GM21619 (cell line): ENCODE data around the gene ADAMTSL2.

ENCODE experiments used
- ATAC-seq: cut with Tn5 transposase; IDR thresholded peaks from one replicate; pipeline ENCODE4 v1.9.1; 2021; ENCODE audit not compliant: unreplicated experiment

The ADAMTSL2 gene

GRCh38 chr9:133584559-133585476 is 50.3 kb downstream of the ADAMTSL2 start:
- ATAC-seq = no peak

DNA sequence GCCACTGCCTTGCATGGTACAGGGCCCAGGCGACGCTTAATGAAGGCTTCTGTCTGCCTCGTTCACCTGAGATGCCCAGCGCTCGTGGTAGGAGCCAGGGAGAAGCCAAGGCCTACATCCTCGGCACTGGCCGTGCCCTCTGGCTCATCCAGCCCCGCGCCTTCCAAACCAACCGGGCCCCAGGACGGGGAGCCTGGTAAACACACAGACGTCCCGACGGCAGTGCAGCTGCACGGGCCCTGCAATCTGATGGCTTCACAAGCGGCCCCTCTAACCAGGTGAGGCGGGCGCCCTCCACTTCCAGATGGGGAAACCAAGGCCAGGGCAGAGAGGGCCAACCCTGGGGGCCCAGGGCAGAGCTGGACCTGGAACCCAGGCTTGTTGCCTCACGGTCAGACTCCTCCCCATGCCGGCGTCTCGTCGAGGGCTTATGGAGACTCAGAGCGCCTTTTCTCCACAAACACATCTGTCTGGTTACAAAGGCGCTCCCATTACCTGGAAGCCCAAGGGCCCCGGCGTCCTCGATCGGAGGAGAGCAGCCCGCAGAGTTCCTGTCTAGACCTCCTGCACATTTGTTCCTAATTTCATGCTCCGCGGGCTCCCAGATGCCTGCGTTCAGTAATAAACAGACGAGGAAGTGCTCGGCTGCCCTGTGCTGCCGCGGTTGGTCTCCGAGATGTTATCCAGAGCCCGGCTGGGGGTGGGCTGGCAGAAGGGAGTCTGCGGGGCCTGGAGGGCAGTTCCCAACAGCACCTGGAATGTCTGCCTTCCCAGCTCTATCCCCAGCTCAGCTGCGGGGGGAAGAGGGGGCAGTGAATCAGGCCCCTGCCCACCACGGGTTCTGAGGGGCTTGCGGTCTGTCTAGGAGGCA is 51.2 kb downstream of the ADAMTSL2 start:
- no peak for ATAC-seq

- ATAC-seq = no peak
Measured at GRCh38 chr9:133587051-133587450, 52.5 kb downstream of the ADAMTSL2 start.

DNA sequence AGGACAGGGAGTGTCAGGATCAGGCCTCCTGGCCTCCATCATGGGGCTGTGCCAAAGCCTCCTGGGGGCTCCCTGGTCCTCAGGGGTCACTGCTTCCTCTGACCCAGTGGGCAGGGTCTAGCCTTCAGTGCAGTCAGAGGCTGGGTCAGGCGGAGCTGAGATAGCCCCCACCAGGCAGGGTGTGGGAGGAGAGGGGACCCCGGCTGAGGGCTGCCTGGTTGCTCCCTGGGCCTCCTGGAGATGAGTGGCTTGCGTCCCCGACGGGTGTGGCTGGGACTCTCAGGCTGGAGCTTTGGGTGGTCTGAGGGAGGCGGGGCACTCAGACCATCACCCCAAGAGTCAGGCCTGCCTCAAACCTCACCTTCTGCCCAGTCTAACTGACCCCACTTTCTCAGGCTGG is 53.0 kb downstream of the ADAMTSL2 start:
- ATAC-seq = no peak

GRCh38 chr9:133589454-133590227 is 55.1 kb downstream of the ADAMTSL2 start:
- ATAC-seq = no peak

DNA sequence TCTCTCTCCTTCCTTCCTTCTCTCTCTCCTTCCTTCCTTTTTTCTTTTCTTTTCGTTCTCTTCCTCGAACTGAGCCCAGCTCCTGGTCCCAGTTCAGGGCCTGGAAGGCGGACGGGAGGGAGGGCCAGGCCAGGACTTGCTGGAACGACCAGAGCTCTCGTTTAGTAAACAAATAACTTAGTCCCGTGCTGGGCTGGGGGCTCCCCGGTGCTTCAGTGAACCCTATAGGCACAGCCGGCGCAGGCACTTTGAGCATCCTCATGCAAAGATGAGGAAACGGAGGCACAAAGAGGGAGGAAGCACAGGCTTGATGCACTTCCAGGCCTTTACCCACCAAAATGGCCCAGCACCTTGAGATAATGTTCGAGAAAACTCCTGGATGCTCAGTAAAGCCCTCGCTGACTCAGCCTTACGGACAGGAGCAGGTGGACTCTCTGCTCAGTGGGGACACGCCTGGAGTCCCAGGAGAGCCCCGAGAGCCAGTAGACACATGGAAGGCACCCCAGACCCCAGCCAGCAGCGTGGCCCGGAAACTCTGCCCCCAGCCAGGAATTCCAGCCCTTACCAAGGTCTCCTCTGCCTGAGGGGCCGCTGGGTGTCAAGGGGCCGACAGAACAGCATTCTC is 55.8 kb downstream of the ADAMTSL2 start:
- no peak for ATAC-seq

- no peak for ATAC-seq
Measured at GRCh38 chr9:133591116-133591910, 56.8 kb downstream of the ADAMTSL2 start.

DNA sequence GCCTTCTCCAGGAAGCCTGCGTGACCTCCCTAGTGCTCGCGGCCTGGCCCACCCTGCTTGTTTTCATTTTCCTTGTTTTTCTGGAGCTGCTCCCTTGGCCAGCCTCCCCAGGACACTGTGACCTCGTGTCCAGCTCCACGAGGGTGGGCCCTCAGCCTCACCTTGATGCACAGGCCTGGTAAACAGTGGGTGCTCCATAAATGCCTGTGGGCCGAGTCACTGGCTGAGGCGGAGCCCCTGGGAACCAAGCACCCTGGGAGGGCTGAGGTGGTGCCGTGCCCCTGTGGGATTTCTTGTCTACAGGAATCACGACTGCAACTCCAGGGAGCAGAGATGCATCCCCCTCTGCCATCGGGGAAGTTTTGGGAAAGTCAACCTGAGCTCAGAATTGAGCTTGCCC is 57.5 kb downstream of the ADAMTSL2 start:
- ATAC-seq = no peak

DNA sequence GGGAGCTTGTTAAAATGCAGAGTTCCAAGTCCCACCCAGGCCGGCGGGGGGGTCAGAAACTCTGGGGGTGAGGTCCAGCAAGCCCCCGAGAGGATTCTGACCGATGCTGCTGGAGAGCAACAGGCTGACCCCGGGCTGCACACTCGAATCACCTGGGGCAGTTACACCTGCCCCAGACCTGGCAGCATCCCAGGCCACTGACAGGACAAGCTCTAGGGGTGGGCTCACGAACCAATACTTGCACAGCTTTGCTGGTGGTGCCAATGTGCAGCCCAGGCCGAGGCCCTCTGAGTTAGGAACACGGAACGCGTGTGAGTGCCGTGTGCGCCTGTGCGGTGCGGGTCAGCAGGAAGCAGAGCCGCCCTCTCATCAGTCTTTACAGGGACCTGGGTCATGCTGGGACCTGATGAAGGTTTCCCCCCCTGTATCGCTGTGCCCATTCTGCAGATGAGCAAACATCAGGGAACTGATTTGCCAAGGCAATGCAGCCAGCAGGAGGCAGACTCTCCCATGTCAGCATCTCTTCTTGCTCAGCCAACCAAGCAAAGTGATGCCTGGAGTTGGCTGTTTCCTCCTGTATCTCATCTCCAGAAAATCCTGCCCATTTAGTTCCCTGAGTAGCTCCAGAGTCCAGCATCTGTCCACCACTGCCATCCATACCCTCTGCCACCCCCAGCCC is 58.4 kb downstream of the ADAMTSL2 start:
- no peak for ATAC-seq

- ATAC-seq = no peak
Measured at GRCh38 chr9:133593587-133594253, 59.2 kb downstream of the ADAMTSL2 start.

- no peak for ATAC-seq
Measured at GRCh38 chr9:133594310-133594709, 59.8 kb downstream of the ADAMTSL2 start.

GRCh38 chr9:133595910-133596309 is 61.4 kb downstream of the ADAMTSL2 start:
- ATAC-seq = no peak

DNA sequence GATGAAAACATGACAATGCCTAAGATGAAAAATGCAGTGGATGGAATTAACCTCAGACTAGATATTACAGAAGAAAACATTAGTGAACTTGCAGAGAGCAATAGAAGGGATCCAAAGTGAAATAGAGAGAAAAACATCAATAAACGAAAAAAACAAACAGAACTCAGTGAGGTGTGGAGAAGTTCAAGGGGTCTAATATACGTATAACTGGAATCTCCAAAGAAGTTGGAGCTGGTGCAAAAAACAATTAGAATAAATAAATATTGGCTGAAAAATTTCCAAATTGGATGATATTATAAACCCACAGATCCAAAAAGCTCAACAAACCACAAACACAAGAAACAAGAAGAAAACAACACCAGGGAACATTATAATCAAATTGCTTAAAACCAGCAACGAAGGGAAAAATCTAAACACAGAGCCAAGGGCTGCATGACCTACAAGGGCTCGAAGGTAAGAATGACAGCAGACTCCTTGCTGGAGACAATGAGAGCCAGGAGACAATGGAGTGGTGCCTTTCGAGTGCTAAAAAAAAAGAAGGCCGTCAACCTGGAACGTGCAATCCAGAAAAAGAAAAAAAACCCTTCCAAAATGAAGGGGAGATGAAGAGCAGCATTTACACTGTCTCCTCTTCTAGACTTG is 62.9 kb downstream of the ADAMTSL2 start:
- no peak for ATAC-seq

GRCh38 chr9:133598978-133599377 is 64.5 kb downstream of the ADAMTSL2 start:
- no peak for ATAC-seq

- ATAC-seq = no peak
Measured at GRCh38 chr9:133599470-133600173, 65.1 kb downstream of the ADAMTSL2 start.

DNA sequence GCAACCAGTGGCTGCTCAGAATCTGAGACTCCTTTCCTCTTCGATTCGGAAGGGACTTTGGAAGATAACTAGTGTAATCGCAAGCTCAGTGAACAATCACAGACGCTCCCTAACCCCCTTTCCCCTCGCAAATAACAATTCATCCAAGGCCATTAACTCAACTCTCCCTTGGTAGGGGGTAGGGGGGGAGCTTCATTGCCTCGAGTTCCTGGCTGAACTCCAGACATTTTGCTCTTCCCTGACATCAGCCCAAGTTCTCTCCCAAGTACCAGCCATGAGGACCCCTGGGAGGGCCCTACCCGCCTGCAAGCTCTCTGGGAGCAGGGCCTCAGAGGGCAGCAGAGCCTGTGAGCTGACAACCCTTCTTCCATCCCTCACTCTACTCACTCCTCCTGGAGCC is 66.2 kb downstream of the ADAMTSL2 start:
- no peak for ATAC-seq

DNA sequence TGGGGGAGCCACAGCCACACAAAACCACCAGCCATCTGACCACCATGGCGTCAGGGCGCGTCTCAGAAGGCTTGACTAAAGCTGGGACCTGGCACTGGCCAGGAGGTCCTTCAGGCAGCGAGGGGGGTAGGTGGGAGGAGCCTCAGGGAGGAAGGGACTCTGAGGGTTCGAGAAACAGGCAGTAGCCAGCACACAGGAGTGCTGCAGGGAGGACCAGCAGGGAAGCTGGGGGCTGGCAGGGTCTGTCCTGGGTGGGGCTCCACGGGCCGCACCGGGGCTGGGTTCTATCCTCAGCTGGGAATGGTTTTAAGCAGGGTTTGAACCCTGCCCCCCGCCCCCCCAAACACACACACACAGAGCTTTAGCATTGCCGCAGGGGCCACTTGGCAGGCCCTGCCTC is 67.2 kb downstream of the ADAMTSL2 start:
- no peak for ATAC-seq

DNA sequence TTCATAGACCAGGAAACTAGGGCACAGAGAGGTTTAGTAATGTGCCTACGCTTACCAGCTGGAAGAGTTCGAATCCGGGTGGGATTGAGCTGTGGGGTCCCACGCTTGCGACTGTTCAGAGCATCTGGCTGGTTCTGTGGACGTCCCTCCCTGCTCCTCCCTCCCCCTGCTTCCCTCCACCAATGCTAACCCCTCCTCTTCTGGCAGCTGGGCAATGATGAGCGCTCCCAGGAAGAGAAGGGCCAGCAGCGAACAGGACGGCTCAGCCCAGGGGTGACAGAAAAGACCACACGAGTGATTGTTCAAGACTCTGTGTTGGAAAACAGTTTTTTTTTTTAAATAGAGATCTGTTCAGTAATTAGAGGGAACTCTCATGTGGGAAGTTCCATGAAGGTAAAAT is 67.8 kb downstream of the ADAMTSL2 start:
- ATAC-seq = no peak
